HG03342 (cell line): ENCODE measurements around the gene ABCA13.

Experiments
- ATAC-seq: cut with Tn5 transposase; IDR thresholded peaks from one replicate; pipeline ENCODE4 v1.9.1; 2021; ENCODE audit warnings: mild to moderate bottlenecking, moderate library complexity; ENCODE audit not compliant: unreplicated experiment

Gene ABCA13

DNA sequence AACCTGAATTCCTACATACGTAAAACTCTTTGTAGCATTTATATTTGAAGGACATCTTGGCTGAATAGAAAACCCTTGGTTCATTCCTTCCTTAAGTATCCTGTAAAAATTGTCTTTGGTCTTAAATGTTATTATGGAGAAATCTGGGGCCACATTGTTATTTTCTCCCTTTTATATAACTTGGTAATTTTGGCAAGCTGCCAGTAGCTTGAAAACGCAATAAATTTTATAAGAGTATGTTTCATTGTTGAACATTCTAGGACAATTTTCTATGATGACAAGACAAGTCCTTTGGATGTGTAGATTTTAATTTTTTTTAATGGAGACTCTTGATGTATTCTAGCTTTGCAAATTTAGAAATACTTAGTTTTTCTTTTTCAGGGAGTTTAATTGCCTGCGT lies 191.9 kb downstream of the ABCA13 start:
- no peak for ATAC-seq

DNA sequence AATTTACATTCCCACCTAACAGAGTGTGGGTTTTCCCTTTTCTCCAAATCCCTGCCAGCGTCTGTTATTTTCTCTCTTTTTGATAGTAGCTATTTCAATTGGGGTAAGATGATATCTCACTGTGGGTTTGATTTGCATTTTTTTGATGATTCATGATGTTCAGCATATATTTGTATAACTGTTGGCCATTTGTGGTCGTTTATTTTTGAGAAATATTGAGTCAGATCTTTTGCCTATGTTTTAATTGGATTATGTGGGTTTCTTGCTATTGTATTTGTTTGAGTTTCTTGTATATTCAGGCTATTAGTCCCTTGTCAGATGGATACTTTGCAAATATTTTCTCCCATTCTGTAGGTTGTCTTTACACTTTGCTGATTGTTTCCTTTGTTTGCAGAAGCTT lies 193.8 kb downstream of the ABCA13 start:
- ATAC-seq, result no peak

DNA sequence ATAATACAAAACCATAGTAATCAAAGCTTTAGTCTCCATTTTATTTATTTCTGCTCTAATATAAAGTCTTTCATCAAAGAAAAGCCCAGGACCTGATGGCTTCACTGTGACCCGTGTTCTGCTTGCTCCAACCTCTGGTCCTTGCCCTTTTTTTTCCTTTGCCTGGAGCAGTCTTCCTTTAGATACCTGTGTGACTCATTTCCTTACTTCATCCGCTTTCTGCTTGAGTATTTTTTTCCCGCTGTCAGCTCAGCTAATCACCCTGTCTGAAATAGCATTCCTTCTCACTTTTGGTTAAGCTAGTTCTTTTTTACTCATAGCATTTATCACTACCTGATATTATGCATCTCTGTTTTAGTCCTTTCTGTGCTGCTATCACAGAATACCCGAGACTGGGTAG lies 194.8 kb downstream of the ABCA13 start:
- ATAC-seq, result no peak

DNA sequence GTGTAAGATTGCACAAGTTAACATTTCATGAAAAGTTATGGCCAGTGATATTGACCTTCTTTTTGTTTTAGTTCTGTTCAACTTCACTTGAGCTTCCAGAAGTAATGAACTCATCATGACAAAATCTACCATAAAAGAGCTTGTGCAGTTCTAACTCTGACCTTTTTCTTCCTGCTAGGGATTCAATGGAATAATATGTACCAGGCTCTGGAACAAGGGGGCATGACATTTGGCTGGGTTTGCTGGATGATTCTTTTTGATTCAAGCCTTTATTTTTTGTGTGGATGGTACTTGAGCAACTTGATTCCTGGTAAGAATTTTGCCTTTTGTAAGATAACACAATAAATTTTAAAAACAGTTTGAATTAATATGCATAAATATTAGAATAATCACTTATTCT lies 205.0 kb downstream of the ABCA13 start:
- no peak for ATAC-seq

DNA sequence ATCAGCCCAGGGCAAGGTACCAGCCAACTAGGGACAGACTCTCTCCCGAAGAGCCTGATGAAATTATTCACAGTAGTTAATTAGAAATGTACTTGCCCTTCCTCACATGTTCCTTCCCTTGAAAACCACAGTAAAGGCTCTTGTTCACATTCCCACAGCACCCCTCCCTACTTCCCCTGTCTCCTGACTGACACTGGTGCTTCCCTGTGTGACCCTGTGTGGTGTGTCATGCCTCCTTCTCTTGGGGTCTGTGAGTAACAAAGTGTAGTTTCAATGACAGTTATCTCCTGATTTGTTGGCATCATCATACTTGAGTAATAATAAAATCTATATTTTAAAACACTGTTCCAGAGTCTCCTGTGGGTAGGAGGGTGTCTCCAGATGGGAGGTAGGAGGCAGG lies 209.7 kb downstream of the ABCA13 start:
- ATAC-seq, result no peak

DNA sequence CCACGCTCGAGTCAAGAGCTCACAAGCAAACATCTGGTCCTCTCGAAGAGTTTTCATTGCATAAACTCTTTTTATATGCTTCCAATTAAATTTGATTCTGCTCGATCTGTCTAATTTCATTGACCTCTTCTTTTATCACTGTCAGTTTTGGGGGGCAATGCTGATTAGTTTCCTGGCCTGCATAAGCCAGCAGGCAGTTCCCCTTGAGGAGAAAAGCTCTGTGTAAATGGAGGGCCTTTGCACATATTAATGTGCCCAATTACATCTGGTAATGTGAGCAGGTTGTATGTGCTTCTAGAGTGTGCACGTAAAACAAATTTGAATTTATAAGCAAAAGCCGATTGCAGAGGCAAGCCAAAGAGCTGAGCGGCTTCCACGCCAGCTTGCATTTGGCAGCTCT lies 210.3 kb downstream of the ABCA13 start:
- ATAC-seq, result no peak

DNA sequence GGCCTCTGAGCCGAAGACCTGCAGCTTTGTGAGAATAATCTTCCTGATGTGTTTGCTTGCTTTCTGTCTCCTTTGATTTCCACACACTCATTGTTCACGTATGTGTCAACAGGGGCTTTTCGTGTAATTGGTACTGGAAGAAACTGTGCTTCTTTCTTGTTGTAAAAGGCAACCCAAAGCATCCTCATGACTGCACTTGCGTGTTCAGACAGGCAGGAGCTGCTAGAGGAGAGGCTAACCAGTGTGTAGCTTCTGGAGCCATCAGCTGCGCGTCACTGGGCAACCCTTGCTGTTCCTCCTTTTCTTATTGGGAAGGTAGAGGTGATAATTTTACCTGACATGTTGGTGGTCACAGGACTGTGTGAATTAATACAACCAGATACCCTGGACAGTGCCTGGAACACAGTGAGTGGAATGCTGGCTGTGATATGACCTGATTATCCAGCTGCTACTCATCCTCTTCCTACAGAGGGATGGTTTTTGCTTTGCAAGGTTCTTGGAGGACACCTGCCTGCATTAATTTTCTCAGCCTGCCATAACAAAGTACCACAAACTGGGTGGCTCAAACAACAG lies 213.0 kb downstream of the ABCA13 start:
- ATAC-seq, result no peak

DNA sequence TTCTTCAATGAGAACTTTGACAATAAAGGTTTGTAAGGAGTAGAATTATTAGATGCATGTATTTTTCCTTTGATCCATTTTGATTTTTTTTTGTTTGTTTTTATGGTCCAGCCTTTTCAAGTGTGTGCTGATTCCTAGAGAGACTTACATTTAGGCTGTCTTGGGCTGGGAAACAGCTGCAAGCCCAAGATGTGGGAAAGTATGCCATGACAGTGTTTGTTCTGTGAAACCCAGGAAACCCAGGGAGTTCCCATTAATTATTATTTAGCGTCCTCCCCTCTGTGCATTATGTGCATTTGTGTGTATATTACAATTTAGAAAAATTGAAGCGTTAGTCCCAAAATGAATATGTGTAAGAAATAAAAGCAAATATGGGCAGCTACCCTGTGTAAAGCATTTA lies 216.7 kb downstream of the ABCA13 start:
- ATAC-seq, result no peak

DNA sequence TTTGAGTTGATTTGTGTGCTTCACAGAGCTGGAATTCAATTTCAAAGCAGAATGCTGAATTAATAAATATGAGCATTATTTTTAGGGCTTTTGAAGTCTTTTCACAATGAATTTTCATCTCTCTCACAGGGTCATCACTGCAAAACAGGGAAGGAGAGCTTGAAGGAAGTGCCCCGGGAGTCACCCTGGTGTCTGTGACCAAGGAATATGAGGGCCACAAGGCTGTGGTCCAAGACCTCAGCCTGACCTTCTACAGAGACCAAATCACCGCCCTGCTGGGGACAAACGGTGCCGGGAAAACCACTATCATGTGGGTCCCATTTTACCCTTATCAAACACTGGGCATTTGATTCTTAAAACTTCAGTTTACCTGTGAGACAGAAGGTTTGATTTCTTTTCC lies 217.7 kb downstream of the ABCA13 start:
- ATAC-seq, result no peak

DNA sequence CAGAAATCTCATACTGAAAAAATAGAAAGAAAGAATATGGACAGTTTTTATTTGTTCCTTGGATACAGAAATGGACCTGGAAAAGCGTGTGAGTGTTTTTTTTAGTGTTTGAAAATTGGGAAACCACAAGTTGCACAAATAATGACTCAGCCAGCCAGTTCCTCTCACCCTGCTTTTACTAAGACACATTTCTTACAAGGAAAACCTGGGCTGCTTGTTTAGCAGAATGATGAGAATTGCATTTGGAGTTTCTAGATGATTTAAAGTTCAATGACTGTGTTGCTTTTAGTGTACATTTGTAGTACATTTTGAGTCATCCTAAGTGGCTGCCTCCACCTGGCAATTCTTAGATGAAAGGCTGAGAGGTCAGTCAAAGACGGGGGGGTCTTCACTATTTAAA lies 218.7 kb downstream of the ABCA13 start:
- peak; percentile 63 for ATAC-seq

DNA sequence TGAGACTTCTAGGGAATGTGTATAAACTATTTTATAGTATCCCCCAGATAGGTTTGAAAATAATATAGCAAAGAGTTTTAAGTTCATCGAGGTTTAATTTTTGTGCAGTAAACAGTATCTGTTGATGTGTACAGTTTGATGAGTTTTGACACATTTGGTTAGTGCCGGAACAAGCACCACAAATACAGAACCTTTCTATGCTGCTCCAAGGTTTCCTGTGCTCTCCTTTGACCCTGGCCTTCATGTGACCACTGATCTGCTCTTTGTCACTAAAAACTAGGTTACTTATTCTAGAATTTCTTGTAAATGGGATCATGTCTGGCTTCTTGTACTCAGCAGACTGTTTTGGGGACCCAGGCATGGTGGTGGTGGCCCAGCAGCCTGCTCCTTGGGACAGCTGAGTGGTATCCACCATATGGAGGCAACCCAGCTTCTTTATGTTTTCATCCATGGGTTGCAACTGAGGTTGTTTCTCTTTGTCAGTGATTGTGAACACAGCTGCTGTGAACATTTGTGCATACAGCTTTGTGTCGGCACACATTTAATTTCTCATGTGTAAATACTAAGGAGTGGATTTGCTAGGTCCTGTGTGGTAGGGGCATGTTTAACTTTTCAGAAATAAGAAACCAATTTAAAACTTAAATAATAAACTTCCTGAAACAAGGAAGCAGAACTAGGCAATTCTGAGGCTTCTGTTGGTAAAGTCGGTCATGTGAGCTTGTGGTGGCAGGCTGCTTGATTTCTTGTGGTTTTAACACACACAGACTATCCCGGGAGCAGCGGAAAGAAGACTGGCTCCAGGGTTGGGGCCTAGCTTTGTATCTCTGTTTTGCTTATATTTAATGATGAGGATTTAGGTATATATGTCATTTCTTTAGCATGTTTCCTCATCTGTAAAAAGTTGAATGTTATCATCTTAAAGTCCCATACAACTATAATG lies 219.4 kb downstream of the ABCA13 start:
- peak; percentile 26 for ATAC-seq

DNA sequence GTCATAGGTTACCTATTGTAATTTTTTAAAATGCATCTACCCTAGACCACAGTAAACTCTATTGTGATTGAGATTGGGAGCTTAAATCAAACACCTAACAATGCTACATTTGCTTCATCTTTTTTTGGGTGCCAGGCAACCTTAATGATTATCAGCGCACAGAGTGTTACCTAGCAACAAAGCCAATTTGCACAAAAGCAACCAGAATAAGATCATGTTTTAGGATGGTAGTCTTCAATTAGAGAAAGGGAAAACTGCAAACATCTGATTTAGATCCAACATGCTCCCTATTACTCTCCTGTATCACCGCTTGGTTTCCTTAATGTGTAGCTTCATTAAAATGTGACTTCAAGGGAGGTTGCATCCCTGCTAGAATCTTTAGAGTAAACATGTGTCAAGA lies 226.9 kb downstream of the ABCA13 start:
- no peak for ATAC-seq

DNA sequence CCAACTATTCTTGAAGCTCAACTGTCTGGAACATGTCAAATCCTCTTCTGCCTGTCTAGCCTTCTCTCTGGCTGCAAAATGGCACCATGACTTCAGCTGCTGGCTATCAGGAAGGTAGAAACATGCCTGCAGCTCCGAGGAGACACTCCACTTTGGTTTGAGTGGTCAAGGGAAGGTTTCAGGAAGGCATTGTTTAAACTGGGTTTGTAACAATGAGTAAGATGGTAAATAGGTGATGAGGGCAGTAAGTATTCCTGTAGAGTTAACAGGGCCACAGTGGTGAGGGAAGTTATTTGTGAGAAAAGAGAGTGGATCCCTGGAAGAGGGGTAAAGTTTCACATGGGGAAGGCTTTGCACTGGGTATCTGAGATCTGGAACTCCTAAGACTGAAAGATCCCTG lies 231.5 kb downstream of the ABCA13 start:
- no peak for ATAC-seq

DNA sequence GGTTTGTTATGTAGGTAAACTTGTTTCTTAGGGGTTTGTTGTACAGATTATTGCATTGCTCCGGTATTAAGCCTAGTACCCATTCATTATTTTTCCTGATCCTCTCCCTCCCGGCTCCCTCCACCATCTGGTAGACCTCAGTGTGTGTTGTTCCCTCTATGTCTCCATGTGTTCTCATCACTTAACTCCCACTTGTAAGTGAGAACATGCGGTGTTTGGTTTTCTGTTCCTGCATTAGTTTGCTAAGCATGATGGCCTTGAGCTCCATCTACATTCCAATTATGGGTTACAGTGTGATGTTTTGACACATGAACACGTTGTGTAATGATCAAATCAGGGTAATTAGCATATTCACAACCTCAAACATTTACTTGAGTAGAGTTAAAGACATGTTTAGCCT lies 237.5 kb downstream of the ABCA13 start:
- no peak for ATAC-seq

DNA sequence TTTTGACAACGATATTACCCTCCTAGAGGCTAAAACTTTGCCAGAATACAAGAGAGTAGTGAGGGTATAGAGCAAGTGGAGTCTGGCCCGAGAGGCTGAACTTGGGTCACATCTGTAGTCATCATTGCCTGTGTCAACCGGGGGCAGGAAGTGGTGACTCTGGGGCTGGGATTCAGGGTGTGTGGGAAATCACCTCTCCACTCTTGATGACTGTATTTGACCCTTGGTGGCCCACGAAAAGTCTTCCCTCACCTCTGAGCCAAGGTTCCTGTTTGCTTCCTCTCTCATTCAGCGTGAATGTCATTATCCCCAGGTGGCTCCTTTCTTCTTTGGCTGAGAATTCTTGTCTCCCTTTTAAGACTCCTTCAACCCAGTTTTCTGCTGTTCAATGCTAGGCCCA lies 240.4 kb downstream of the ABCA13 start:
- ATAC-seq, result peak; percentile 80

DNA sequence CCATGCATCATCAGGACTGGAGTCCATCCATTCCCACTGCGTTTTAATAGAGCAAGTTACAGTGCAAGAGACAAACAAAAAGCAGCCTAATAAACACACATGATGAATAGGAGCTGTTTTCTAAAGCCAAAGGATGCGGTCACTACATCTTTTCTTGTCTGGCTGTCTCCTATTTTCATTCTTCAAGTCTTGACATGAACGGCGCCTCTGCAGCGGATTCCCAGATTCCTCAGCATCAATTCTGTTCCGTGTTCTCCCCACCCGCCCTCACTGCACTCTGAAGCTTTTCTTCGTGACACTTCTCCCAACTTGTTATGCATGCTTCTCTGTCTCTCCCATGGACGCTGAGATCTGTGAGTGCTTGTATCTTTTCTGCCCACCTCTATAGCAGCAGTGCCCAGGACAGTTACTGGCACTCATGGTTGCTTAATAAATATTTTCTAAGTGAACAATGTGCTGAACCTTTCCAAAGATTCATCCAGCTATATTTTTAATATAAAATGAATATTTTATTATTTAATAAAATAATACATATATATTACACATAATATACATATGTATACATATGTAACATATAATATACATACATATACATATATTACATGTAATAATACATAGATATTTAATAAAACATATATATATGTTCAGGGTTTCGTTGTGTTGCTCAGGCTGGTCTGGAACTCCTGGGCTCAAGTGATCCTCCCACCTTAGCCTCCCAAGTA lies 242.9 kb downstream of the ABCA13 start:
- no peak for ATAC-seq

DNA sequence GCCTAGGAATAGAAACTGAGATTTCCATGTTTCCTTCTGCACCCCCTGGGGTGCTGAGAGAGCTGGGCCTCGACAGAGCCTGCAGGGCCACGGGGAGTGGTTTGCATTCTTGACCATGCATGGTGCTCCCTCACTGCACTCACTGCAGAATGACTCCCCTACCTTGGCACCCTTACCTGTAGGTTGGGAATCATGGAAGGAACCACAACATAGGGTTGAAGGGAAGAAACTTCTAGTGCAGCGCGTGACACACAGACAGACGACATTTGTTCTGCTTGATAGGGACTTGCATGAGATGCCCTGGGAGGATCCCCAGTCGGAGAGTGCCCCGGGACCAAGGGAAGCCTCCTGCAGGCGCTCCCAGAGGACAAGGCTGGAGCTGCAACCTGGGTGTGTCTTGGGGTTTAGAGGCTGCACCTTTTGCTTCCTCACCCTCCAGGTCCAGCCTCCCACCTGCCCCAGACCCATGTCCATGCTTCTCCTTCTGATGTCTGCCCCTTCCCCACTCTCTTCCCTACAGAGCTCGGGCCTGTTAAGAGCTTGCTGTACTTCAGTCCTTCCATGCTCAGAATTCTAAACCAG lies 245.2 kb downstream of the ABCA13 start:
- ATAC-seq, result no peak

DNA sequence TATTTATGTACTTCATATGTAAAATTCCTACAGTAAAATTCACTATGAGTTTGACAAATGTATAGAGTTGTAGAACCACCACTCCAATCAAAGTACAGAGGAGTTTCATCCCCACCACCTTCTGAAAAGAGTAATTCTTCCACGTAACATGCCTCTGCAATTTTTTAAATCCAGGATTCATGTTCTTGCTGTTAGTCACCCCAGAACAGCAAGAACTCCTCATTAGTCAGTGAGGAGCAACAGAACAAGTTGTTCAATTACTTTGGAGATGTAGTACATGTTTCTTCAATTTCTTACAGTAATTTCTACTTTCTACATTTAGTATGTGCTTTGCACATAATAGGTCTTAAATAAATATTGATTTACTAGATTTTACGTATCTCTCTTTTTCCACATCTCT lies 248.1 kb downstream of the ABCA13 start:
- no peak for ATAC-seq

DNA sequence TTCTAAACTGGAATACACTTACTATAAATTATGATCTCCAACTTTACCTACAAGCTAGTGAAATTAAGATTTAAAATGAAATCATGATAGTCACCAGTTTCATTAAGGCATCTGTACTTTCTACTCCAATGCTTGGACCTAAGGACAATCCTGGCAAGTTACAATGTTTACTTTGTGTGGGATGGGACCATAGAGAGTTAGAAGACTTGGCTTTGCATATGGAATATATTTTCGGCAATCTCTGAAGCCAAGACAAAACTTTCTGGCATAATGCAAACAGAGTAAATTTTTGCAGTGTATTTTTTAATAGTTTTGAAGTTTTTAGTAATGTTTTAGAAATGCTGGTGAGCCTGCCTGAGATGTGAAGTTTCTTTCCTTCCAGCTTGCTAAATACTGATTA lies 248.9 kb downstream of the ABCA13 start:
- no peak for ATAC-seq

DNA sequence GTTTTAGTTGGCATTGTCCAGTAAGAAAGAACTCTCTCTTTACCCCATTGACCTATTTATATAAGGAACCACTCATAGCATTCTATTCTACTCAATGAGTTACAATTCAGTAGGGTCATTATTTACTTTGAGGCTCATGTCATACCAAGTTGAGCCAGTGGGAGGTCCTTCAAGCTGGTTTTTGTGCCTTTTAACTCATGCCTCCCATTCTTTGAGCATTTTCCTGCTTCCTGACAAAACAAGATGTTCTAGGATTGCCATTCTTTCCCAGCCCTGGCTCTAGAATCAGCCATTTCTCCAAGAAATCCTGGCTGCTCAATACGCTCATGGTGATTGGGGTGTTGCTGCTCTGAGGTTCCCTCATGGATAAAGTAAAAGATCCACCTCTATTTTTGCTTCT lies 250.1 kb downstream of the ABCA13 start:
- no peak for ATAC-seq

DNA sequence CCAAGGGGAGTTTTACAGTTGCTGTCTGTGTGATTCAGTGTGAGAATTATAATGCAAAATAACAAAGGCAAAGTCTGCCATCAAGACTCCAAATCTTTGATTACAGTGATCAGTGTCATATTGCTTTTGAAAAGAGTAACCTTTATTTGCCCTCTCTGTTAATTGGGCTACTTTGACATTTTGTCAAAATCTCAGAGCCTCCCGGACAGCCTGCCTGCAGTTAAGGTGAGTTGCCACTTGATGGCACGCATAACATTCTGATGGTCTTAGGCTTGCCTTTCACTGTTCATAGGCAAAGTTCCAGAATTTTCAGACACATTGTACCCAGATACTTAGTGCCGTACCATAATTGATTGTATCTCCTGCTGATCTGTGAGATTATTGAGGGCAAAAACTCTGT lies 253.5 kb downstream of the ABCA13 start:
- ATAC-seq, result peak; percentile 58
